CD4-positive, alpha-beta T cell (primary cell): ENCODE measurements around the gene CNNM1. TPM values are rescaled to one million over a fixed set of nuclear protein-coding genes. Genes with fewer than 3 reads are reported as not detected.

Experiments used
- ATAC-seq: fragments of 200-7000 bp; cut with Tn5 transposase; one replicate; pipeline ENCODE4 v1.10.0; 2022; ENCODE audit warnings: mild to moderate bottlenecking; ENCODE audit not compliant: poor library complexity
- CTCF ChIA-PET: fragments of 350-600 bp; sonication (Branson Sonifier 250); formaldehyde crosslinking; loops from one replicate; lab custom pipeline; 2021; ENCODE audit warnings: antibody characterized with exemption, inconsistent platforms; lab: Charles Lee
- POLR2A ChIA-PET: fragments of 350-600 bp; sonication (Branson Sonifier 250); formaldehyde crosslinking; loops from one replicate; lab custom pipeline; 2021; ENCODE audit warnings: antibody characterized with exemption, inconsistent platforms; lab: Charles Lee
- DNase-seq, 14 experiments: peaks; one replicate each; pipeline ENCODE4 v3.0.0-alpha.2; 2013 to 2020; ENCODE audit warnings: mixed read lengths in 2 of 14
- H3K27ac ChIP-seq, 2 donors: one replicate each; pipeline versions ENCODE4 v1.5.1 to v1.7.0; 2013; ENCODE audit warnings: low read length in 2 of 2, low read depth in 1 of 2, mild to moderate bottlenecking in 1 of 2
- H3K27me3 ChIP-seq, 2 experiments: 1 replicate in 1 of 2; 2 replicates in 1 of 2; pipeline versions ENCODE4 v1.6.1 to v1.7.0; 2013; ENCODE audit warnings: low read length in 2 of 2, control low read depth in 1 of 2, mild to moderate bottlenecking in 1 of 2, moderate library complexity in 1 of 2; ENCODE audit not compliant: insufficient read depth in 2 of 2, control insufficient read depth in 1 of 2
- H3K36me3 ChIP-seq: one replicate; pipeline ENCODE4 v1.6.1; 2013; ENCODE audit warnings: low read length, control low read depth; ENCODE audit not compliant: insufficient read depth
- H3K4me1 ChIP-seq: one replicate; pipeline ENCODE4 v1.6.1; 2013; ENCODE audit warnings: low read length, control low read depth; ENCODE audit not compliant: insufficient read depth
- H3K4me3 ChIP-seq: one replicate; pipeline ENCODE4 v1.5.1; 2013; ENCODE audit warnings: mild to moderate bottlenecking, low read length, moderate library complexity
- H3K9me3 ChIP-seq, 2 experiments: 1 replicate in 1 of 2; 2 replicates in 1 of 2; pipeline versions ENCODE4 v1.6.1 to v1.7.0; 2013; ENCODE audit warnings: low read length in 2 of 2, mild to moderate bottlenecking in 2 of 2, control low read depth in 1 of 2, moderate library complexity in 1 of 2; ENCODE audit not compliant: control insufficient read depth in 1 of 2, insufficient read depth in 1 of 2
- H3K27ac Mint-ChIP-seq: one replicate; pipeline ENCODE4 v1.8.0; 2020; ENCODE audit warnings: mixed read lengths
- H3K27me3 Mint-ChIP-seq: one replicate; pipeline ENCODE4 v1.8.0; 2021; ENCODE audit warnings: mixed read lengths
- H3K36me3 Mint-ChIP-seq: one replicate; pipeline ENCODE4 v1.8.0; 2021; ENCODE audit warnings: low read depth, mixed read lengths
- H3K4me1 Mint-ChIP-seq: one replicate; pipeline ENCODE4 v1.8.0; 2021; ENCODE audit warnings: low read depth, mixed read lengths
- H3K4me3 Mint-ChIP-seq: one replicate; pipeline ENCODE4 v1.8.0; 2020; ENCODE audit warnings: mild to moderate bottlenecking, mixed read lengths
- H3K9me3 Mint-ChIP-seq: one replicate; pipeline ENCODE4 v1.8.0; 2020; ENCODE audit warnings: mixed read lengths
- CTCF ChIP-seq: fragments of 200-600 bp; IDR thresholded peaks from one replicate; pipeline ENCODE4 v1.8.0; 2022; ENCODE audit warnings: antibody characterized with exemption, mild to moderate bottlenecking
- intact Hi-C, 2 experiments: fragments of 100-400 bp; cut with DNase I in 1 of 2; cut with micrococcal nuclease in 1 of 2; formaldehyde crosslinking; loops; one replicate each; pipeline versions ENCODE4 v1.15.1 to v1.9.0; 2023 to 2025; cut with DNase I, micrococcal nuclease
- total RNA-seq, 174 experiments: library from RNA in 2 of 174; stranded (reverse) in 2 of 174; gene quantifications; one replicate each; pipeline ENCODE4 v1.2.3 and lab custom pipeline; 2021 to 2026

CNNM1 gene
- total RNA-seq, 2 experiments from 2014 or later, result 0.16 to 0.17 TPM

- Mint-ChIP-seq H3K36me3 (no peaks in the 10 kb centered on the region), H3K4me1 (no peaks in the 10 kb centered on the region), H3K9me3 (no peaks in the 10 kb centered on the region), H3K27ac (no peak overlapping the region), H3K27me3 (peaks cover 29% of the 10 kb centered on the region), H3K4me3 (no peak overlapping the region)
- Histone ChIP-seq H3K27me3 (peaks cover 0 to 22% of the 10 kb centered on the region in 2 experiments), H3K4me3 (no peak overlapping the region), H3K4me1 (no peaks in the 10 kb centered on the region), H3K36me3 (no peaks in the 10 kb centered on the region), H3K9me3 (no peaks in the 10 kb centered on the region), H3K27ac (no peak overlapping the region)
- ChIA-PET CTCF (no interaction called here), POLR2A (no interaction called here)
- DNase-seq (no peak), ATAC-seq (no peak)
- TF ChIP-seq CTCF, result no peak
- intact Hi-C loops, result no loop called here
These were observed 24.0 kb downstream of the CNNM1 start for GRCh38 chr10:99353182-99353581.

GRCh38 chr10:99357691-99358090 lies 28.5 kb downstream of the CNNM1 start:
- H3K36me3 ChIP-seq, result no peaks in the 10 kb centered on the region
- Mint-ChIP-seq H3K27ac (no peak overlapping the region), H3K4me1 (no peaks in the 10 kb centered on the region), H3K9me3 (no peaks in the 10 kb centered on the region), H3K4me3 (no peak overlapping the region), H3K36me3 (no peaks in the 10 kb centered on the region), H3K27me3 (peaks cover 17% of the 10 kb centered on the region)
- no peak for TF ChIP-seq CTCF
- DNase-seq (no peak), ATAC-seq (no peak)
- no peak overlapping the region for H3K27ac ChIP-seq
- POLR2A ChIA-PET, result no interaction called here
- H3K27me3 ChIP-seq, result peaks cover 0 to 17% of the 10 kb centered on the region in 2 experiments
- H3K4me3 ChIP-seq, result no peak overlapping the region
- no peaks in the 10 kb centered on the region for H3K9me3 ChIP-seq
- intact Hi-C loops, result no loop called here
- no peaks in the 10 kb centered on the region for H3K4me1 ChIP-seq
- CTCF ChIA-PET, result no interaction called here

GRCh38 chr10:99358101-99358500 lies 28.9 kb downstream of the CNNM1 start:
- H3K27ac Mint-ChIP-seq, result no peak overlapping the region
- H3K9me3 Mint-ChIP-seq, result no peaks in the 10 kb centered on the region
- no peak for TF ChIP-seq CTCF
- H3K4me3 ChIP-seq, result no peak overlapping the region
- H3K4me1 Mint-ChIP-seq, result no peaks in the 10 kb centered on the region
- ChIA-PET CTCF (no interaction called here), POLR2A (no interaction called here)
- H3K36me3 Mint-ChIP-seq, result no peaks in the 10 kb centered on the region
- ATAC-seq, result no peak
- peaks cover 14% of the 10 kb centered on the region for H3K27me3 Mint-ChIP-seq
- intact Hi-C loops, result no loop called here
- no peaks in the 10 kb centered on the region for H3K36me3 ChIP-seq
- no peaks in the 10 kb centered on the region for H3K4me1 ChIP-seq
- H3K4me3 Mint-ChIP-seq, result no peak overlapping the region
- H3K9me3 ChIP-seq, result no peaks in the 10 kb centered on the region
- DNase-seq, result no peak
- no peak overlapping the region for H3K27ac ChIP-seq
- peaks cover 0 to 14% of the 10 kb centered on the region in 2 experiments for H3K27me3 ChIP-seq
